ENCODE results near the gene SPATA9.

- TF ChIP-seq CTCF (IDR thresholded peaks at IDR 0.05) (no peak), POLR2A (IDR thresholded peaks at IDR 0.05) (no peak)
These were observed 56.1 kb downstream of the SPATA9 start for GRCh38 chr5:95626701-95627100.
